GM12874 (cell line): Measurements from ENCODE around the gene HDAC10.

Experiments
- CTCF ChIP-seq: IDR thresholded peaks from 2 replicates; pipeline ENCODE4 v1.5.1; 2011; ENCODE audit warnings: low read depth, mild to moderate bottlenecking, control low read depth, low read length, moderate library complexity; ENCODE audit not compliant: insufficient read depth

Gene HDAC10

GRCh38 chr22:50199251-50199721 is 51.8 kb downstream of the HDAC10 start:
- no peak for TF ChIP-seq CTCF

- no peak for TF ChIP-seq CTCF
Measured at GRCh38 chr22:50198624-50199017, 52.4 kb downstream of the HDAC10 start.

GRCh38 chr22:50197856-50198623 is 53.0 kb downstream of the HDAC10 start:
- no peak for TF ChIP-seq CTCF

- no peak for TF ChIP-seq CTCF
Measured at GRCh38 chr22:50197000-50197800, 53.9 kb downstream of the HDAC10 start.

- TF ChIP-seq CTCF: no peak
Measured at GRCh38 chr22:50196256-50196655, 54.8 kb downstream of the HDAC10 start.
